Retinal pigment epithelial cell (primary cell): Measurements from ENCODE around the gene SLC47A1.
"Not testable (repeated sequence)": the region's sequence is repeated elsewhere in the genome, so short reads cannot be mapped to it uniquely, and the experiment has no call there.

Experiments
- DNase-seq: peaks from one replicate; pipeline ENCODE4 v3.0.0-alpha.2; 2010; ENCODE audit warnings: low read depth
- H3K4me3 ChIP-seq: 2 replicates; pipeline ENCODE4 v1.5.1; 2011; ENCODE audit warnings: mild to moderate bottlenecking, low read length, control low read depth, moderate library complexity
- TF ChIP-seq, protein P1 (sequence below): conservative IDR thresholded peaks from 2 replicates; pipeline ENCODE4 v1.5.1; 2011; ENCODE audit warnings: low read depth, low read length, control low read depth, inconsistent platforms

SLC47A1 gene

DNA sequence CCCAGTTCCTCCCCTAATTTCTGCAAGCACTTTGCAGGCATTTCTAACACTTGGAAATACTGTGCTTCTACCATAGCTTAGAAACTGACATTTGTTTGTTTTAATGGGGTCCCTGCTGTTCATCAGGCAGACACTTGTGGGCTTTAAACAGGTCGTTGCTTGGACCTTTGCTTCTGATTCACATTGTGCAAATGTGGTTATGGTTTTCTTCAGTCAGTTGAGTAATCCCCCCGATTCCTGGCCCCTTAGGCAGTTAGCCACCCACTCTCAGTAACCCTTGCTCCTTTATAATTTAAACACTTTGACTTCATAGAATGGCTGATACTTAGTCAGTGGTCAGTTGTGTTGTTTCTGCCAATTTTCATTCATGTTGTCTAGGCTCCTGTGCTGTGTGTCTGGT, 39.4 kb downstream of the SLC47A1 start:
- no peak for DNase-seq
- TF ChIP-seq, protein P1, sequence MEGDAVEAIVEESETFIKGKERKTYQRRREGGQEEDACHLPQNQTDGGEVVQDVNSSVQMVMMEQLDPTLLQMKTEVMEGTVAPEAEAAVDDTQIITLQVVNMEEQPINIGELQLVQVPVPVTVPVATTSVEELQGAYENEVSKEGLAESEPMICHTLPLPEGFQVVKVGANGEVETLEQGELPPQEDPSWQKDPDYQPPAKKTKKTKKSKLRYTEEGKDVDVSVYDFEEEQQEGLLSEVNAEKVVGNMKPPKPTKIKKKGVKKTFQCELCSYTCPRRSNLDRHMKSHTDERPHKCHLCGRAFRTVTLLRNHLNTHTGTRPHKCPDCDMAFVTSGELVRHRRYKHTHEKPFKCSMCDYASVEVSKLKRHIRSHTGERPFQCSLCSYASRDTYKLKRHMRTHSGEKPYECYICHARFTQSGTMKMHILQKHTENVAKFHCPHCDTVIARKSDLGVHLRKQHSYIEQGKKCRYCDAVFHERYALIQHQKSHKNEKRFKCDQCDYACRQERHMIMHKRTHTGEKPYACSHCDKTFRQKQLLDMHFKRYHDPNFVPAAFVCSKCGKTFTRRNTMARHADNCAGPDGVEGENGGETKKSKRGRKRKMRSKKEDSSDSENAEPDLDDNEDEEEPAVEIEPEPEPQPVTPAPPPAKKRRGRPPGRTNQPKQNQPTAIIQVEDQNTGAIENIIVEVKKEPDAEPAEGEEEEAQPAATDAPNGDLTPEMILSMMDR: no peak
- H3K4me3 ChIP-seq: no peak overlapping the region

DNA sequence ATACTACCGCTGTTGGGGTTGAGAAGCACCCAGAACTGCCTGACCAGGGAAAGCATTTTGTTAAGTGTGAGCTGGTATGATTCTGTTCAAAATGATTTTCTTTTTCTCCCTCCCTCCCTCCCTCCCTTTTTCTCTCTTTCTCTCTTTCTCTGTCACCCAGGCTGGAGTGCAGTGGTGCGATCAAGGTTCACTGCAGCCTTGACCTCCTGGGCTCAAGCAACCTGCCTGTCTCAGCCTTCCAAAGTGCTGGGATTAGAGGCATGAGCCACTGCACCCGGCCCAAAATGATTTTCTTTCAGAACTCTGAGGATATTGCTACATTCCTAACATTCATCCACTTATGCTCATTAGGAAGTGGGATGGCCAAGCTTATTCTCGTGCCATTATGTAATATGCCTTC, 41.3 kb downstream of the SLC47A1 start:
- TF ChIP-seq, protein P1: no peak
- H3K4me3 ChIP-seq: no peak overlapping the region

DNA sequence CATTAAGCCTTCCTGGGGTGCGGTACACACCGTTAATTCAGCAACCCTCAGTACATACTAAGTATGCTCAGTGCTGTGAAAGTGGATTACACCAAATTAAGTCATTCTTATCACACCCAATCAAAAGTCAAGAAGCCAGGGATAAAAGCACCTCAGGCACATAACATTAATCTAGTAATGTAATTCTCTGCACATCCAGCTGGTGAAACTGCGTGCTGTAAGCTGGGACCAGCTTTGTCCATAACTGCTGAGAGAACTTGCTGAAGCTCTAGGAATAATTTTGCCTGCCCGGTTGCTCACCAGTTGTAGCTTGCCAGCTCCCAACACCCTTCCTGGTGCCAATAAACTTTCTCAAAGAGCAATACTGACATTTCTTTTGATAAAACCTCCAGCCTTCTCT, 44.9 kb downstream of the SLC47A1 start:
- TF ChIP-seq, protein P1: peak; percentile 9
- DNase-seq: peak; percentile 72
- H3K4me3 ChIP-seq: no peak overlapping the region

More for the DNA sequence above, 41.3 kb downstream of the SLC47A1 start:
- no peak for DNase-seq

DNA sequence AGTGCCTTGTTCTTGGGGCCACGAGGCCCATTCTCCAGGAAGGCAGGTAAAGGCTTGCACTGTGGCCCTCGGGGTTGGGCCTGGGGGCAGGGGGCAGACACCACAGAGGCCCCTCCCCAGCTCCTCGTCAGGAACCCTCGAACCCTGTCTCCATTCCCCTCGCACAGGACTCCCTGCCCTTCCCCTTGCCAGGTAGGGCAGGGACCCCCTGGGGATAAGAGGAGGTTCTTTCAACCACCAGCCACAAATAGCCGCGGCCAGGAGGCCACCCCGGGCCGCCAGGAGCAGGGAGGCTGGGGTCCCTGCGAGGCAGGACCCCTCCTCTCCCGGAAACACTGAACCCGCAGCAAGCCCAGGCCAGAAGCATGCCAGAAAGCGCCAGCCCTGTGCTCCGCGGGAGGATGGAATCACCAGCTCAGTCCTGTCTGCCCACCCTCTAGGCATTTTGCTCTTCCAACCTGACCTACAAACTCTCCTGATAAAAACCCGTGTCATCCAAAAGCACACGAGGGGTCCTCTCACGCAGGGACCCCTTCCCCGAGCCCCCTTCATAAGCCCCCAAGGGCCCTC, 45.6 kb downstream of the SLC47A1 start:
- TF ChIP-seq, protein P1: no peak
- H3K4me3 ChIP-seq: no peak overlapping the region
- no peak for DNase-seq

DNA sequence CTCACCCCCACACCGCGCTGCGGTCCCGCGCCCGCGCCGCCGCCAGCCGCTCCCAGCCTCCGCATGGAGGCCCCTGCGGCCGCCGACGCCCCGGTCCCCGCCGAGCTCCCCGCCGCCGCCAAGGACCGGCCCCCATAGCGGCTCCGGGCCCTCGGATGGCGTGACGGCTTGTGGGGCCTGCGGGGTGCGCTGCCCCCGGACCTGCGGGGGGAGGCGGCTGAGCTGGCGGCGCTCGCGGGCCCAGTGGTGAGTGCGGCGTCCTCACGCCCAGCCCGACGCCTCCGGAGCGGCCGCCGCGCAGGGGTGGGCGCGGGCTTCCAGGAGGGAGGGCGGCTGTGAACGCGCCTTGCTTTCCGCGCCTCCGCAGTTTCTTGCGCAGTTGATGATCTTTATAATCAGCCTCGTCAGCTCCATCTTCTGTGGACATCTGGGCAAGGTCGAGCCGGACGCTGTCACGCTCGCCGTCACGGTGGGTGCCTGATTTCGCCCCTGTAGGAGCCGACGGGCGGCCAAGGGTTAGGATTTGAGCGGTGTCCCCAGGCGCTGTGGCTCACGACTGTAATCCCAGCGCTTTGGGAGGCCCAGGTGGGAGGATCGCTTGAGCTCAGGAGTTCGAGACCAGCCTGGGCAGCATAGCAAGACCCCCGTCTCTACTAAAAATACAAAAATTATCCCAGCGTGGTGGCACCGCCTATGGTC, 46.4 kb downstream of the SLC47A1 start:
- TF ChIP-seq, protein P1: no peak
- H3K4me3 ChIP-seq: peak overlapping the region; percentile 47
- DNase-seq: no peak

DNA sequence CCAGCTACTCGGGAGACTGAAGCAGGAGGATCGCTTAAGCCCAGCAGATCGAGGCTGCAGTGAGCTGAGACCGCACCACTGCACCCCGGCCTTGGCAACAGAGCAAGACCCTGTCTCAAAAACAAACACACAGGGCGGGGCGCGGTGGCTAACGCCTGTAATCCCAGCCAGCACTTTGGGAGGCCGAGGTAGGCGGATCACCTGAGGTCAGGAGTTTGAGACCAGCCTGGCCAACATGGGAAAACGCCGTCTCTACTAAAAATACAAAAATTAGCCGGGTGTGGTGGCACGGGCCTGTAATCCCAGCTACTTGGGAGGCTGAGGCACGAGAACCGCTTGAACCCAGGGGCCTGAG, 46.9 kb downstream of the SLC47A1 start:
- not testable (repeated sequence) for DNase-seq, H3K4me3 ChIP-seq

DNA sequence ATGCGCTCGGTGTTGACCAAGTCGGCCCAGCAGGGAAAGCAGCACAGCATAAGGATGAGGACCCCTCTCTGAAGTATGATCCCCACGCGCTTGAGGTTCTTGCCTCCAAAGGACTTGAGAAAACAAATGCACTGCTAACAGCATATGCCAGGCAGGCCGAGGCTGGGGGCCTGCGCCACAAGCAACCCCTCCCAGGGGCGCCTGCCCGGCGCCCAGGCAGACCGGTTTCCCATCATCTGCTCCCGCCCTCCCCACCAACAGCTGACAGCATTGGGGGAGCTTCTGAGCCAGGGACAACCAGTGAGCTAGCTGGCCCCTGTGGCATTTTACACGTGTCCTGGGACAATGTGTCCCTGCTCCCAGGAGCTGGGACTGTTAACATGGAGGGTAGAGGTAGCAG, 48.5 kb downstream of the SLC47A1 start:
- H3K4me3 ChIP-seq, DNase-seq: not testable (repeated sequence)

DNA sequence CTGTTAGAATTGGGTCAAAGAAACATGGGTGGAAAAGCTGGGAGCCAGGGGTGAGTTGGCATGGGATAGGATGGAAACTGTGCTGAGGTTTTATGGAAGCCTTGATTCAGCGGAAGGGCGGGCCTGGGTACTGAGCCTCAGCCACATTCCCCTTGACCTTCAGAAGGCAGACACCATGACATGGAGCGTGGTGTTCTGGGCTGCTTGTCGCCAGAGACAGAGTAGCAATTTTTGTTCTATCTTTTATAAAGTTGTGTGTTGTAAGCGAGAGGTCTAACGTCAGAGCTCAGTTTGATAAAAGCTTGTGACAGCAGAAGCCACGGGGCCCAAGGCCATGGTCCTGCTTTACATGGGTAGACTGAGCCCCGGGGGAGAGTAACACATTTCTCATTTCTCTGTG, 50.2 kb downstream of the SLC47A1 start:
- no peak for DNase-seq
- TF ChIP-seq, protein P1: no peak
- no peak overlapping the region for H3K4me3 ChIP-seq
